ENCODE results near the gene SMTN. TPM values are rescaled to one million over a fixed set of nuclear protein-coding genes. Genes with fewer than 3 reads are reported as not detected.
"Not testable (repeated sequence)": the region's sequence is repeated elsewhere in the genome, so short reads cannot be mapped to it uniquely, and the experiment has no call there.

SMTN gene
- total and polyA plus RNA-seq, 3 donors from 2014 or later: 31.6 to 52.5 (median 50.1) TPM

DNA sequence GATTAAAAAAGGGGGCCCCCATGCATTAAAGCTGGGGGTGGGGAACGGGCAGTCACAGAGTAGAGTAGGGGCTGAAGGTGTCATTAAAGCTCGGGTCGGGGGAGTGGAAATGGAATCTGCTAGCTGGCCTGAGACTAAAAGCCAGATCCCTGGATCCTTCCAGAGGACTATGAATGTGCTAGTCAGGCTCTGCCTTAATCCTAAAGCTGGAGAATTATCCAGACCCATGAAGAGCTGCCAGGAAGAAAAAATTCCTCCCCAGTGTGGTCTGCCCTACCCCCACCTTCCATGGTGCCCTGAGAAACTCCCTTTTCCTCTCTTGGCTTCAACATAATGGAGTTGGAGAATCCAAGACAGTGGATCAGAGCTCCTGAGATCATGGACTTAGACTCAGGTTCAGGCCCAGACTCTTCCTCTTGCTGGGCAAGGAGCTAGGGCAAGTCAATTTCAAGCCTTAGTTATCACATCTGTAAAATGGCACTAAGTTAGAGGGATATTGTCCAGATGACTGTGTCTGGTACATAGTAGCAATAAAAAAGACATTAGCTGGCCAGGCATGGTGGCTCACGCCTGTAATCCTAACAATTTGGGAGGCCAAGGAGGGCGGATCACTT, 24.0 kb upstream of the SMTN start:
- no peak for TF ChIP-seq CTCF (IDR thresholded peaks at IDR 0.05)
- TF ChIP-seq POLR2A (IDR thresholded peaks at IDR 0.05): no peak
- Histone ChIP-seq H3K36me3 (ENCODE audit: low read depth, missing control alignments) (no peaks in the 10 kb centered on the region), H3K9me3 (no peaks in the 10 kb centered on the region), H3K27me3 (no peaks in the 10 kb centered on the region), H3K4me1 (peaks cover 5% of the 10 kb centered on the region), H3K27ac (no peak overlapping the region), H3K4me3 (no peak overlapping the region)
- intact Hi-C loops (cut with DNase I; ENCODE audit: low total_unique reads): no loop called here
- no peak for DNase-seq
- WGBS, 2 donors: 83 to 96% methylated on average over 5 of the region's 5 CpGs

DNA sequence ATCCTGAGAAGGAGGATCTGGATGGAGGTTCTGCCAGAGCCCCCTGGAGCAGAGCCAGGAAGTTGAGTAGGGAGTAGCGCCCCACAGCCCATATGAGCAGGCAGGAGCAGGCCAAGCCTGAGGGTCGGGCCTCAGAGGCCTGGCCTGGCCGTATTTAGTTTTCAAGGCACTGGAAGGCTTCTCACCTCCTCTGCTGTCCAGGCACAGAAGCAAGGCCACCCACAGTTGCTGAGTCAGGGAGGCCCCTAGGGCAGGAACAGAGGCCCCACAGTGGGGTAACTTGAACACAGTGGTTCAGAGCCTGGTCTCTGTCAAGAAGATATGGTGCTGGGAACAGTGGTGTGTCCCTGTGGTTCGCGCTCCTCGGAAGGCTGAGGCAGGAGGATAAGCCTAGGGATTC, 21.5 kb upstream of the SMTN start:
- WGBS, 2 donors: 59 to 61% methylated on average over 6 of the region's 6 CpGs
- H3K4me1 ChIP-seq; H3K27ac ChIP-seq; intact Hi-C loops (cut with DNase I; ENCODE audit: low total_unique reads); H3K9me3 ChIP-seq; H3K4me3 ChIP-seq; H3K27me3 ChIP-seq; H3K36me3 ChIP-seq (ENCODE audit: low read depth, missing control alignments): not testable (repeated sequence)
- DNase-seq: peak; percentile 52

- TF ChIP-seq POLR2A (IDR thresholded peaks at IDR 0.05): no peak
- TF ChIP-seq CTCF (IDR thresholded peaks at IDR 0.05): no peak
- 68 to 72% methylated on average over 2 of the region's 2 CpGs for WGBS, 2 donors
- H3K27me3 ChIP-seq: no peaks in the 10 kb centered on the region
- DNase-seq: no peak
- H3K4me1 ChIP-seq: no peaks in the 10 kb centered on the region
- H3K36me3 ChIP-seq (ENCODE audit: low read depth, missing control alignments): no peaks in the 10 kb centered on the region
- no peak overlapping the region for H3K4me3 ChIP-seq
- intact Hi-C loops (cut with DNase I; ENCODE audit: low total_unique reads): no loop called here
- H3K27ac ChIP-seq: no peak overlapping the region
- no peaks in the 10 kb centered on the region for H3K9me3 ChIP-seq
Measured at GRCh38 chr22:31062566-31063230, 18.4 kb upstream of the SMTN start.

GRCh38 chr22:31064369-31064768, 16.7 kb upstream of the SMTN start:
- Histone ChIP-seq H3K4me1 (no peaks in the 10 kb centered on the region), H3K27me3 (no peaks in the 10 kb centered on the region), H3K27ac (no peak overlapping the region), H3K4me3 (no peak overlapping the region), H3K36me3 (ENCODE audit: low read depth, missing control alignments) (no peaks in the 10 kb centered on the region), H3K9me3 (no peaks in the 10 kb centered on the region)
- TF ChIP-seq POLR2A (IDR thresholded peaks at IDR 0.05) (no peak), CTCF (IDR thresholded peaks at IDR 0.05) (no peak)
- DNase-seq: no peak
- 64 to 78% methylated on average over 6 of the region's 6 CpGs for WGBS, 2 donors
- intact Hi-C loops (cut with DNase I; ENCODE audit: low total_unique reads): no loop called here

- no peak for DNase-seq
- Histone ChIP-seq H3K4me3 (no peak overlapping the region), H3K27ac (no peak overlapping the region), H3K36me3 (ENCODE audit: low read depth, missing control alignments) (no peaks in the 10 kb centered on the region), H3K9me3 (no peaks in the 10 kb centered on the region), H3K27me3 (no peaks in the 10 kb centered on the region), H3K4me1 (no peaks in the 10 kb centered on the region)
- 69 to 79% methylated on average over 11 of the region's 11 CpGs for WGBS, 2 donors
- TF ChIP-seq POLR2A (IDR thresholded peaks at IDR 0.05) (no peak), CTCF (IDR thresholded peaks at IDR 0.05) (no peak)
- intact Hi-C loops (cut with DNase I; ENCODE audit: low total_unique reads): no loop called here
Measured at GRCh38 chr22:31068970-31069369, 12.1 kb upstream of the SMTN start.

GRCh38 chr22:31069691-31070314, 11.3 kb upstream of the SMTN start:
- DNase-seq; intact Hi-C loops (cut with DNase I; ENCODE audit: low total_unique reads); H3K27ac ChIP-seq; H3K27me3 ChIP-seq; H3K4me3 ChIP-seq; H3K4me1 ChIP-seq; H3K9me3 ChIP-seq; H3K36me3 ChIP-seq (ENCODE audit: low read depth, missing control alignments): not testable (repeated sequence)
- WGBS, 2 donors: 88 to 97% methylated on average over 6 of the region's 6 CpGs

GRCh38 chr22:31073125-31073524, 8.0 kb upstream of the SMTN start:
- H3K4me3 ChIP-seq; DNase-seq; H3K9me3 ChIP-seq; intact Hi-C loops (cut with DNase I; ENCODE audit: low total_unique reads); H3K27ac ChIP-seq; H3K27me3 ChIP-seq; H3K4me1 ChIP-seq; H3K36me3 ChIP-seq (ENCODE audit: low read depth, missing control alignments): not testable (repeated sequence)
- WGBS, 2 donors: 76 to 85% methylated on average over 9 of the region's 9 CpGs

GRCh38 chr22:31073545-31074145, 7.5 kb upstream of the SMTN start:
- H3K27ac ChIP-seq; H3K4me1 ChIP-seq; intact Hi-C loops (cut with DNase I; ENCODE audit: low total_unique reads); DNase-seq; H3K36me3 ChIP-seq (ENCODE audit: low read depth, missing control alignments); H3K9me3 ChIP-seq; H3K4me3 ChIP-seq; H3K27me3 ChIP-seq: not testable (repeated sequence)
- 86 to 92% methylated on average over 4 to 5 of the region's 5 CpGs for WGBS, 2 donors

All from testis (tissue), 3 donors.